ENCODE results near the gene ACTR2.
"Not testable (repeated sequence)": the region's sequence is repeated elsewhere in the genome, so short reads cannot be mapped to it uniquely, and the experiment has no call there.

Gene ACTR2

GRCh38 chr2:65300761-65301711 is 73.4 kb downstream of the ACTR2 start:
- Histone ChIP-seq H3K36me3 (ENCODE audit: control insufficient read depth, insufficient read depth, low read length) (no peaks in the 10 kb centered on the region), H3K27me3 (ENCODE audit: control insufficient read depth, insufficient read depth, low read length) (no peaks in the 10 kb centered on the region), H3K4me1 (ENCODE audit: control insufficient read depth, insufficient read depth, low read length) (peaks cover 7% of the 10 kb centered on the region), H3K4me3 (ENCODE audit: low read depth, low read length) (no peak overlapping the region), H3K9me3 (ENCODE audit: control insufficient read depth, insufficient read depth, low read length) (no peaks in the 10 kb centered on the region), H3K9ac (ENCODE audit: low read depth, low read length) (no peak overlapping the region)

- Histone ChIP-seq H3K4me3 (ENCODE audit: low read depth, low read length) (no peak overlapping the region), H3K9ac (ENCODE audit: low read depth, low read length) (no peak overlapping the region), H3K9me3 (ENCODE audit: control insufficient read depth, insufficient read depth, low read length) (no peaks in the 10 kb centered on the region), H3K36me3 (ENCODE audit: control insufficient read depth, insufficient read depth, low read length) (no peaks in the 10 kb centered on the region), H3K4me1 (ENCODE audit: control insufficient read depth, insufficient read depth, low read length) (peaks cover 4% of the 10 kb centered on the region), H3K27me3 (ENCODE audit: control insufficient read depth, insufficient read depth, low read length) (no peaks in the 10 kb centered on the region)
Observed at GRCh38 chr2:65305934-65306333, 78.3 kb downstream of the ACTR2 start.

- H3K36me3 ChIP-seq (ENCODE audit: control insufficient read depth, insufficient read depth, low read length): peaks cover 13% of the 10 kb centered on the region
- H3K27me3 ChIP-seq (ENCODE audit: control insufficient read depth, insufficient read depth, low read length): no peaks in the 10 kb centered on the region
- no peak overlapping the region for H3K4me3 ChIP-seq (ENCODE audit: low read depth, low read length)
- H3K9me3 ChIP-seq (ENCODE audit: control insufficient read depth, insufficient read depth, low read length): no peaks in the 10 kb centered on the region
- H3K9ac ChIP-seq (ENCODE audit: low read depth, low read length): no peak overlapping the region
- H3K4me1 ChIP-seq (ENCODE audit: control insufficient read depth, insufficient read depth, low read length): no peaks in the 10 kb centered on the region
Observed at GRCh38 chr2:65309699-65310098, 82.1 kb downstream of the ACTR2 start.

GRCh38 chr2:65311049-65311448 is 83.4 kb downstream of the ACTR2 start:
- Histone ChIP-seq H3K36me3 (ENCODE audit: control insufficient read depth, insufficient read depth, low read length) (peaks cover 15% of the 10 kb centered on the region), H3K9me3 (ENCODE audit: control insufficient read depth, insufficient read depth, low read length) (no peaks in the 10 kb centered on the region), H3K27me3 (ENCODE audit: control insufficient read depth, insufficient read depth, low read length) (no peaks in the 10 kb centered on the region), H3K4me3 (ENCODE audit: low read depth, low read length) (no peak overlapping the region), H3K4me1 (ENCODE audit: control insufficient read depth, insufficient read depth, low read length) (no peaks in the 10 kb centered on the region), H3K9ac (ENCODE audit: low read depth, low read length) (no peak overlapping the region)

- H3K36me3 ChIP-seq (ENCODE audit: control insufficient read depth, insufficient read depth, low read length): peaks cover 20% of the 10 kb centered on the region
Observed at GRCh38 chr2:65311596-65311995, 84.0 kb downstream of the ACTR2 start.

GRCh38 chr2:65313126-65313953 is 85.7 kb downstream of the ACTR2 start:
- H3K4me3 ChIP-seq (ENCODE audit: low read depth, low read length): no peak overlapping the region
- no peak overlapping the region for H3K9ac ChIP-seq (ENCODE audit: low read depth, low read length)
- H3K9me3 ChIP-seq (ENCODE audit: control insufficient read depth, insufficient read depth, low read length): no peaks in the 10 kb centered on the region
- H3K4me1 ChIP-seq (ENCODE audit: control insufficient read depth, insufficient read depth, low read length): no peaks in the 10 kb centered on the region
- peaks cover 21% of the 10 kb centered on the region for H3K36me3 ChIP-seq (ENCODE audit: control insufficient read depth, insufficient read depth, low read length)
- no peaks in the 10 kb centered on the region for H3K27me3 ChIP-seq (ENCODE audit: control insufficient read depth, insufficient read depth, low read length)

More at GRCh38 chr2:65311596-65311995, 84.0 kb downstream of the ACTR2 start:
- Histone ChIP-seq H3K27me3 (ENCODE audit: control insufficient read depth, insufficient read depth, low read length) (no peaks in the 10 kb centered on the region), H3K4me3 (ENCODE audit: low read depth, low read length) (no peak overlapping the region), H3K9me3 (ENCODE audit: control insufficient read depth, insufficient read depth, low read length) (no peaks in the 10 kb centered on the region), H3K4me1 (ENCODE audit: control insufficient read depth, insufficient read depth, low read length) (no peaks in the 10 kb centered on the region), H3K9ac (ENCODE audit: low read depth, low read length) (no peak overlapping the region)

GRCh38 chr2:65313954-65314256 is 86.3 kb downstream of the ACTR2 start:
- Histone ChIP-seq H3K4me1 (ENCODE audit: control insufficient read depth, insufficient read depth, low read length) (no peaks in the 10 kb centered on the region), H3K36me3 (ENCODE audit: control insufficient read depth, insufficient read depth, low read length) (peaks cover 21% of the 10 kb centered on the region), H3K9ac (ENCODE audit: low read depth, low read length) (no peak overlapping the region), H3K9me3 (ENCODE audit: control insufficient read depth, insufficient read depth, low read length) (no peaks in the 10 kb centered on the region), H3K27me3 (ENCODE audit: control insufficient read depth, insufficient read depth, low read length) (no peaks in the 10 kb centered on the region), H3K4me3 (ENCODE audit: low read depth, low read length) (no peak overlapping the region)

GRCh38 chr2:65314801-65315441 is 87.3 kb downstream of the ACTR2 start:
- no peaks in the 10 kb centered on the region for H3K9me3 ChIP-seq (ENCODE audit: control insufficient read depth, insufficient read depth, low read length)
- no peaks in the 10 kb centered on the region for H3K27me3 ChIP-seq (ENCODE audit: control insufficient read depth, insufficient read depth, low read length)
- no peak overlapping the region for H3K9ac ChIP-seq (ENCODE audit: low read depth, low read length)
- peaks cover 21% of the 10 kb centered on the region for H3K36me3 ChIP-seq (ENCODE audit: control insufficient read depth, insufficient read depth, low read length)
- H3K4me3 ChIP-seq (ENCODE audit: low read depth, low read length): no peak overlapping the region
- H3K4me1 ChIP-seq (ENCODE audit: control insufficient read depth, insufficient read depth, low read length): no peaks in the 10 kb centered on the region

- H3K9me3 ChIP-seq (ENCODE audit: control insufficient read depth, insufficient read depth, low read length): no peaks in the 10 kb centered on the region
- H3K9ac ChIP-seq (ENCODE audit: low read depth, low read length): no peak overlapping the region
- no peaks in the 10 kb centered on the region for H3K27me3 ChIP-seq (ENCODE audit: control insufficient read depth, insufficient read depth, low read length)
- no peaks in the 10 kb centered on the region for H3K4me1 ChIP-seq (ENCODE audit: control insufficient read depth, insufficient read depth, low read length)
- H3K4me3 ChIP-seq (ENCODE audit: low read depth, low read length): no peak overlapping the region
- H3K36me3 ChIP-seq (ENCODE audit: control insufficient read depth, insufficient read depth, low read length): peaks cover 21% of the 10 kb centered on the region
Observed at GRCh38 chr2:65316072-65316471, 88.4 kb downstream of the ACTR2 start.

- H3K9me3 ChIP-seq (ENCODE audit: control insufficient read depth, insufficient read depth, low read length); H3K9ac ChIP-seq (ENCODE audit: low read depth, low read length); H3K4me1 ChIP-seq (ENCODE audit: control insufficient read depth, insufficient read depth, low read length); H3K4me3 ChIP-seq (ENCODE audit: low read depth, low read length); H3K27me3 ChIP-seq (ENCODE audit: control insufficient read depth, insufficient read depth, low read length): not testable (repeated sequence)
- H3K36me3 ChIP-seq (ENCODE audit: control insufficient read depth, insufficient read depth, low read length): peaks cover 21% of the 10 kb centered on the region
Observed at GRCh38 chr2:65317351-65317750, 89.7 kb downstream of the ACTR2 start.

GRCh38 chr2:65317841-65318240 is 90.2 kb downstream of the ACTR2 start:
- peaks cover 21% of the 10 kb centered on the region for H3K36me3 ChIP-seq (ENCODE audit: control insufficient read depth, insufficient read depth, low read length)
- H3K4me3 ChIP-seq (ENCODE audit: low read depth, low read length): no peak overlapping the region
- H3K9ac ChIP-seq (ENCODE audit: low read depth, low read length): no peak overlapping the region
- H3K4me1 ChIP-seq (ENCODE audit: control insufficient read depth, insufficient read depth, low read length): no peaks in the 10 kb centered on the region
- H3K27me3 ChIP-seq (ENCODE audit: control insufficient read depth, insufficient read depth, low read length): no peaks in the 10 kb centered on the region
- no peaks in the 10 kb centered on the region for H3K9me3 ChIP-seq (ENCODE audit: control insufficient read depth, insufficient read depth, low read length)
